GM19468 (cell line): Measurements from ENCODE around the gene DHX57.
"Not testable (repeated sequence)": the region's sequence is repeated elsewhere in the genome, so short reads cannot be mapped to it uniquely, and the experiment has no call there.

Experiments used
- ATAC-seq: cut with Tn5 transposase; IDR thresholded peaks from one replicate; pipeline ENCODE4 v1.9.1; 2021; ENCODE audit warnings: mild to moderate bottlenecking, moderate library complexity, moderate number of reproducible peaks; ENCODE audit not compliant: unreplicated experiment; ENCODE audit errors: extremely low read depth

Gene DHX57

GRCh38 chr2:38808677-38809076, 67.1 kb downstream of the DHX57 start:
- ATAC-seq, result no peak

- no peak for ATAC-seq
Measured at GRCh38 chr2:38806733-38807059, 69.0 kb downstream of the DHX57 start.

GRCh38 chr2:38806015-38806732, 69.6 kb downstream of the DHX57 start:
- no peak for ATAC-seq

GRCh38 chr2:38797953-38798352, 77.8 kb downstream of the DHX57 start:
- no peak for ATAC-seq

- ATAC-seq, result no peak
Measured at GRCh38 chr2:38797250-38797676, 78.5 kb downstream of the DHX57 start.

GRCh38 chr2:38795016-38795415, 80.7 kb downstream of the DHX57 start:
- not testable (repeated sequence) for ATAC-seq

DNA sequence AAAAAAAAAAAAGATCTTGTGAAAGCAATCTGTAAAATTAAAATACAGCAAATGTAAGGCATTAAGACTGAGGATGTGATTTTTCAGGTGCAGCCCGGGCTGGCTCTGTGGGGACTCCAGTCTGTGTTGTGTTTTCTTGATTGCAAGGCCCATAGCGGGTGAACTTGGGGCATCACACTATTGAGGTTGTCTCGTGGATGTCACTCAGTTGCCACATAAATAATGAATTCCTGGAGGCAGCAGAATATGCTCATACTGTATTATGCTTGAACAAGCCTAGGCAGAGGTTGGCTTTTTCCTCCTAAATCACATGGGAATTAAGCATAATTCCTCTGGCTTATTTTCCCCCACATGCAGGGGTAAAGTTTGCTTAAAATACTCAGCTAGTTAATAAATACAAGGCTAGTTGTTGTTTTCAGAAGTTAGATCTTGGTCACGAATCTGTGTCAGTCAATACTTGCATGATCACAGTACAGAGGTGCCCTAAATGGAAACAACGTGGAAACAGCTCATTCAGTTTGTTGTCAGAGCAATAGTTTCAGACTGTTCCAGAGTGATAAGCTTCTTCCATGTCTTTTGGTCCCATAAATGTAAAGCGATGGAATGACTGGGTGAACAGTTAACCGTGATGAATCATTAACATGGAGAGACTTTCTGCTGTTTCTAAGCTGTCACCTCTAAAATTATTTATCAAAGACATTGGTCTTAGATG, 81.3 kb downstream of the DHX57 start:
- no peak for ATAC-seq

GRCh38 chr2:38793511-38793910, 82.2 kb downstream of the DHX57 start:
- no peak for ATAC-seq

GRCh38 chr2:38792751-38793150, 83.0 kb downstream of the DHX57 start:
- no peak for ATAC-seq

DNA sequence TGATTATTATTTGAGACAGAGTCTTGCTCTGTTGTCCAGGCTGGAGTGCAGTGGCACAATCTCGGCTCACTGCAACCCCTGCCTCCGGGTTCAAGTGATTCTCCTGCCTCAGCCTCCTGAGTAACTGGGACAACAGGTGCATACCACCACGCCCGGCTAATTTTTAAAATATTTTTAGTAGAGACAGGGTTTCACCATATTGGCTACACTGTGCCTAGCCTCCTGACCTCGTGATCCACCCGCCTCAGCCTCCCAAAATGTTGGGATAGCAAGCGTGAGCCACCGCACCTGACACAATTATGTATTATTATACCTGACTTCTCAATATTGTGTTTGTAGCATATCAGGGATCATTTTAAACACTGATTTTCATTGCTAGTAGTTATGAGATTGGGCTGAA, 83.4 kb downstream of the DHX57 start:
- not testable (repeated sequence) for ATAC-seq

DNA sequence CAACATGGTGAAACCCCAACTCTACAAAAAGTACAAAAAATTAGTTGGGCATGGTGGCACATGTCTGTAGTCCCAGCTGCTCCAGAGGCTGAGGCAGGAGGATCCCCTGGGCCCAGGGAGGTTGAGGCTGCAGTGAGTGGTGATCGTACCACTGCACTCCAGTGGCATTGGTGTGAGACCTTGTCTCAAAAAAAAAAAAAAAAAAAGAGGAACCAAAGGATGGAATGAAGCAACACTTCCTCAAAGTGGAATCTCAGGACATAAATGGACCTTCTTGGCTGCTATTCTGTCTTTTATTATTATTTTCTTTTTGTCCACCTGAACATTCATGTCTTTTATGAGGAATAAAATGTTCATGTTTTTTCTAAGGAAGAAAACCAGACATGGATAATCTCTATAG, 84.0 kb downstream of the DHX57 start:
- ATAC-seq, result no peak

DNA sequence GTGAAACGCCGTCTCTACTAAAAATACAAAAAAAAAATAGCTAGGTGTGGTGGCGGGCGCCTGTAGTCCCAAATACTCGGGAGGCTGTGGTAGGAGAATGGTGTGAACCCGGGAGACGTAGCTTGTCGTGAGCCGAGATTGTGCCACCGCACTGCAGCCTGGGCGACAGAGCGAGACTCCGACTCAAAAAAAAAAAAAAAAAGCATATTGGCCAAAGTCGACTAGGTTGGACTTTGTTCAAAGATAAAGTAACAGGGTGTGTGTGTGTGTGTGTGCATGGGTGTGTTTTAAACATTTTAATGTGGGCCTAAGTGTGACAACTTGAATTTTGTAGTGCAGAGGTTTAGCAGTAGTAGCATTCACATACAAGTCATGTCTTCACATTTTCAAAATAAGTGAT, 86.0 kb downstream of the DHX57 start:
- no peak for ATAC-seq

- no peak for ATAC-seq
Measured at GRCh38 chr2:38788306-38788705, 87.4 kb downstream of the DHX57 start.

GRCh38 chr2:38783586-38783985, 92.1 kb downstream of the DHX57 start:
- ATAC-seq, result no peak

- ATAC-seq, result no peak
Measured at GRCh38 chr2:38778687-38779082, 97.0 kb downstream of the DHX57 start.

- ATAC-seq, result no peak
Measured at GRCh38 chr2:38776531-38776930, 99.2 kb downstream of the DHX57 start.

GRCh38 chr2:38775921-38776225, 99.9 kb downstream of the DHX57 start:
- ATAC-seq, result no peak

- ATAC-seq, result no peak
Measured at GRCh38 chr2:38775097-38775920, 100.4 kb downstream of the DHX57 start.

GRCh38 chr2:38771632-38772031, 104.1 kb downstream of the DHX57 start:
- no peak for ATAC-seq

DNA sequence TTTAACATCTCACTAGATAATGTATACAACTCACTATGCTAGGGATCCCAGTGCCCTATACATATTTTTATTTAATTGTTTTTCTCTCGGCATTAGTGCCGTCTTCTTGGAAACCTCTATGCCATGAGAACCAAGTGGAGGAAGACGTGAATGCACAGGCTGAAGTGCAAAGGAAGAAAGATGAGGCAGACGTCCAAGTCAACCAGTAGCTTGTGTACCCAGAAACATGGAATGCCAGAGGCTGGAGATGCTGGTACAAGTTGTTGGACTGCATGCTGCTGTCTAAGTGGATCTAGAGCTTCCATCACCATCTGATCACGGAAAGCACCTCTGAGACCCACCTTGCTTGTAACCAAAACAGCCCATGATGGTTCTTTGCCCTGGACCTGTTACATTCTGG, 110.2 kb downstream of the DHX57 start:
- no peak for ATAC-seq

GRCh38 chr2:38765149-38765548, 110.6 kb downstream of the DHX57 start:
- ATAC-seq, result no peak
